Cortex of kidney (tissue), 1 donor: ENCODE data around the gene DOCK1.

Experiments used
- DNase-seq: peaks from one replicate; lab custom pipeline; 2025; lab: John Stamatoyannopoulos, UW

The DOCK1 gene

DNA sequence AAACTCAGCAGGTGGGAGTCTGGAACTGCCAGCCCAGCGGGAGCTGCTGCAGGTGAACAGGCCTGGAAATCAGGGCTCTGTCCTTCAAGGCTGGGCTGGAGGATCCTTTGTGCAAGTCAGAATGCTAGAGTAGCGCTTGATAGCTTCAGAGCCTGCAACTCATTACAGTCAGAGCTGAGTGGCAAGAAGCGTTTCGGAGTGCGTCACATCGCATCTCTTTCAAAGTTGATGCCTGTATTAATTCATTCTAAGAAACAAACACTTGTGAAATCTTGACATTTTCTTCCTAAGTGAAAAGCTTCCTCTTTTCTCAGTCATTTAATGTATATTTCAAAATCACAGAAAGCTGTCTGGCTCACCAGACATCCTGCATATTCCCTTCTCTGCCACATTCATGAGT, 522.7 kb downstream of the DOCK1 start:
- DNase-seq = no peak

DNA sequence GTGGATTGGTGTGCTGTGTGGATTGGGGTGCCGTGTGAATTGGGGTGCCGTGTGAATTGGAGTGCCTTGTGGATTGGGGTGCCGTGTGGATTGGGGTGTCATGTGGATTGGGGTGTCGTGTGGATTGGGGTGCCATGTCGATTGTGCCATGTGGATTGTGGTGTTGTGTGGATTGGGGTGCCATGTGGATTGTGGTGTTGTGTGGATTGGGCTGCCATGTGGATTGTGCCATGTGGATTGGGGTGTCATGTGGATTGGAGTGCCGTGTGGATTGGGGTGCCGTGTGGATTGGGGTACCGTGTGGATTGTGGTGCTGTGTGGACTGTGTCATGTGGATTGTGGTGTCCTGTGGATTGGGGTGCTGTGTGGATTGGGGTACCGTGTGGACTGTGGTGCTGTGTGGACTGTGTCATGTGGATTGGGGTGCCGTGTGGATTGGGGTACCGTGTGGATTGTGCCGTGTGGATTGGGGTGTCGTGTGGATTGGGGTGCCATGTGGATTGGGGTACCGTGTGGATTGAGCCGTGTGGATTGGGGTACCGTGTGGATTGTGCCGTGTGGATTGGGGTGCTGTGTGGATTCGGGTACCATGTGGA, 523.3 kb downstream of the DOCK1 start:
- DNase-seq = no peak

DNA sequence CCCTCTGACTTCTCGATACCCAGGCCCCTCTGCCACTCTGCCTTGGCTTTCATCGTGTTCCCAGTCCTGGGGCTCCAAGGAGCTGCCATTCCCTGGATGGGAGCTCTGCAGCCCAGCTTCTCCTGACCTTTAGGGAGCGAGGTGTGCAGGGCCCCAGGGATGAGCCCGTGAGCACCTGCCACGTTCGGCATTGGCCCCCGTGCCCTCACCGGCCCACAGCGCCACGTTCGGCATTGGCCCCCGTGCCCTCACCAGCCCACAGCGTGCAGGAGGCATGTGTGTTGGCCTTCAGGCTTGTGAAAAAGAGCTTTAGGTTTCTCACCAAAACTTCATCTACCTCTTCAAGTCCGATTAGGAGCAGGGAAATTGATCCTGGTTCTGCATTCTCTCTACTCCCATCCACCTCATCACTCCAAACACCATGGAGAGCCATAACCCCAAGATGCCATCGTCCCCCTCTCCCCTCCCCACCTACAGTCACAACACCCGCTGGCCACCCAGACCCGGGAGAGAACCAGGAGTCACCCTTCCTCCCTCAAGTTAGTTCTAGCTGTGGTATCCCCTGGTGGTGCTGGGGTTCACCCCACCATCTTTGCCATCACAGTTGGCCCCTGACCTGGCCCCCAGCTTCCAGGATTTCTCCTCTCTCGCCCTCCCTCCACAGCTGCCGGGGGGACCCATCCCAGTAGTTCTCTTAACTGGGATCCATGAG, 524.5 kb downstream of the DOCK1 start:
- no peak for DNase-seq

DNA sequence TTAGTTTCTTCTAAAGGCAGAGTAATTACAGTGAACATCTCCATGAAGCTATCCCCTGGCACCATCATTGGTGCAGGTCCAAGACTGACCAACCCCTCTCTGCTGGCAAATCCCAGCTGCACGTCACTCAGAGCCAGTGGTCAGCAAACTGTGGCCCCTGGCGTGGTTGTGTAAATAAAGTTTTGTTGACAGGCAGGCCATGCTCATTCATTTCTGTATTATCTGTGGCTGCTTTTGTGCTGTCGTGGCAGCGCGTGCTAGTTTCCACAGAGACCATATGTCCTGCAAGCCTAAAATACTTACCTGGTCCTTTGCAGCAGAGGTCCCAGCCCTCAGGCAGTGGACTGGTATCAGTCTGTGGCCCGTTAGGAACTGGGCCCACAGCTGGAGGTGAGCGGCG, 526.3 kb downstream of the DOCK1 start:
- no peak for DNase-seq

GRCh38 chr10:127434006-127434405, 528.8 kb downstream of the DOCK1 start:
- DNase-seq = no peak

DNA sequence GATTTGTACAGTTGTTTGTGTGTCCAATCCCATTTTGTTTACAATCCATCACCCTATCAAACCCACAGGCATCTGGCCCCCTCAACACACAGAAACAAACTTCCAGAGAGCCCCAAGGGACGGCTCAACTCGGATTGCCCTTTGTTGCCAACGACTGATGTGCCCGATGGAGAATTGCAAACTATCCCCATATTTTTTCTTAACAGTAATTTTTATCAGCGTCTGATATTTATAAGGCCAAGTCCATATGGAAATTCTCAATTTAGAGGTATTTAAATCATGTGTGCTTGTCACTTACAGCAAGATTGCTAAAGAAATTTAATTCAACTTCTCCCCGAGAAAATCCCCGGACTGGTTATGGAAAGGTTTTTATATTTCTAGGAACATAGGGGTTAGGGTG, 530.0 kb downstream of the DOCK1 start:
- DNase-seq = no peak

GRCh38 chr10:127440371-127440770, 535.1 kb downstream of the DOCK1 start:
- DNase-seq = no peak

- DNase-seq = no peak
Measured at GRCh38 chr10:127441350-127442219, 536.4 kb downstream of the DOCK1 start.

GRCh38 chr10:127442220-127442525, 536.9 kb downstream of the DOCK1 start:
- DNase-seq = no peak

GRCh38 chr10:127444155-127444554, 538.9 kb downstream of the DOCK1 start:
- DNase-seq = no peak

DNA sequence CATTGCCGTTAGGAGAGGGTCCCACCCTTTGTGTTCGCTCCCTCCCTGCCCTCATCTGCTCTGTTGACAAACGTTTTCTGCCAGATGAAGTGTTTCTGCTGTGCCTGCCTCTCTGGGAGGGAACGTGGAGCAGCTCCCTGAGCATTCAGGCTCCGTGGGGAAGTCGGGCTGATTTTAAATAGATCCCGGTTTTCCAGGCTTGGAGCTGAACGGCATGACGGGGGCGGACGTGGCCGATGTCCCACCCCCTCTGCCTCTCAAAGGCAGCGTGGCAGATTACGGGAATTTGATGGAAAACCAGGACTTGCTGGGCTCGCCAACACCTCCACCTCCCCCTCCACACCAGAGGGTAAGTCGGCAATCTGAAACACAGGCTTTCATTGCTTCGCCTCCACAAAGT, 542.0 kb downstream of the DOCK1 start:
- DNase-seq = no peak

DNA sequence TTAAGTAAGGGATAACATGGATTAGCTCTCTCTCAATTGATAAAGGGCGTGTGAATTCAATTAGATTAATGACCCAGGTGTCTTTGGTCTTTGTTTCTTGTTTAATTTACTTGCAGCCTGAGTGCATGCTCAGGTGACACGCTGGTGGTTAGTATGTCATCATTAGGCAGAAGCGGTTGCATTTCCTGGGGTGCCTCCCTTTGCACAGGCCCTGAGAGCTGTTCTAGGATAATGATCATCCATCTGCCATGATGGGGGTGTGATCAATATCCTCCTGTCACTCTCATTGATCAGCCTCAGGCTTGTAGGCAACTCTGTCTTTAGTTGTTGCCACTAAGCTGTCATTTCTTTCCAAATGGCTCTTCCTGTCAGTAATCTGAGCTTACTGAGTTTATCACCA, 544.3 kb downstream of the DOCK1 start:
- no peak for DNase-seq

DNA sequence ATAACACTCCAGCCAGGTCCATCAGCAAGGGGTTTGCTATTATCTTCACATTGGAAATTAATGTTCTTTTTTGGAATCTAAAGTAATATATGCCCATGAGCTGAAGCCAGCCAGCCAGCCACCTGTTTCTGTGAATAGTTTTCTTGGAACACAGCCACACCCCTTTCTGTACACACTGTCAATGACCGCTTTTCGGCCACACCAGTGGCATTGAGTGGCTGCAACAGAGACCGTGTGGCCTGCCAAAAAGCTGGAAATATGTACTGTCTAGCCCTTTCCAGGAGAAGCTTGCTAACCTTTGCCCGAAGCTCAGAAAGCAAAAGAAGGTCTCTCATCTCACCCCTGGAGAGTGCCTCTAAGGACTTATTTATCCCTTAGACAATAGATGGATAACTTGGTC, 545.4 kb downstream of the DOCK1 start:
- DNase-seq = no peak

DNA sequence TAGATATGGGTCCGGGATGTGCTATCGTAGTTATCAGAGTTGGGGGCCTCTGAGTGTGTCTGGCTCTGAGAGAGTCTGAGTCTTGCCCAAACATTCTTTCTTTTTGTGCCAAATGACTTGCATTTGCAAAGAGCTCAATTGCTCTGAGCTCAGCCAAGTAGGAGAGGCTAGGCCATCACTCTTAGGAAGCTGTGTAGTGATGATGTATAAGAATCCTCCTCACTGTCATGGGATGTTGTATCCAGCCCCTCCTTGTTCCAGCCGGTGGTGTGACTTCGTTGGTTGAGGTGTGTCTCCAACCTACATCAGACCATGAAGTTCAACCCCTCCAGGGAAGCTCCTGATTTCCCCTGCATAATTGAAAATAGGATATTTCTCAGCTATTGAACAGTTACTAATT, 546.4 kb downstream of the DOCK1 start:
- DNase-seq = no peak

DNA sequence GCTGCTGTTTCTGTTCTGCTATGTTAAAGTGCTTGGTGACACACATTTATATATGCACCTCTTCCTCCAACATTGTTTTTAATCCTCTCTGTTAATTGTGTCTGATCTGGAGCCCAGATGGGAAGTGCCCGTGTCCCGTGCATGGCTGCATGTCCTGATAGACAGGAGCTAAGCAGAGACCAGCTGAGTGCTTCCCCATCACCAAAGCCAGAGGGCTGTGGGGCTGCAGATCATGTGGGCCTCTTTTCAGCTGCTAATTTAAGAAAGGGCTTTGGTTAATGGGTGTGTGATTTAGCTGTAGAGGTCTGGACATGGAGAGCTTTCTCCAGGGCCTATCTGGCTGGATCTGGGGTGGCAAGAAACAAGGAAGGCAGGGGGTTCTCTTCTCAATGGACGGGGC, 547.3 kb downstream of the DOCK1 start:
- no peak for DNase-seq

DNA sequence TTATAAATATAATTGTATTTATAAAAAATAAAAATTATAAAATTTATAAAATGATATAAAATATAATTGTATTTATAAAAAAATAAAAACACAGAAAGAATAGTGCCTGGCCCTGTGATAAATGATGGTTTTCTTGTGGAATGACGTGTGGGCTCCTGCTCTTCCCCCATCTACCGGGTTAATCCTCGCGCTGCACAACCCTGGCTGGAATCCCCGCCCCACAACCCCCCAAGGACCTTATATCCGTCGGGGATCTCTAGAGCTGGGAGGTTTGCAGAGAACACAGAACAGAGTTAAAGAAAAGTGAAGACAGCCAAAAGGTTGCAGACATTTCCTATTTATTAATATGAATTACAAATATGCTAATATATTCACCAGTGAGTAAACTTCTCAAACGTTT, 548.5 kb downstream of the DOCK1 start:
- no peak for DNase-seq

DNA sequence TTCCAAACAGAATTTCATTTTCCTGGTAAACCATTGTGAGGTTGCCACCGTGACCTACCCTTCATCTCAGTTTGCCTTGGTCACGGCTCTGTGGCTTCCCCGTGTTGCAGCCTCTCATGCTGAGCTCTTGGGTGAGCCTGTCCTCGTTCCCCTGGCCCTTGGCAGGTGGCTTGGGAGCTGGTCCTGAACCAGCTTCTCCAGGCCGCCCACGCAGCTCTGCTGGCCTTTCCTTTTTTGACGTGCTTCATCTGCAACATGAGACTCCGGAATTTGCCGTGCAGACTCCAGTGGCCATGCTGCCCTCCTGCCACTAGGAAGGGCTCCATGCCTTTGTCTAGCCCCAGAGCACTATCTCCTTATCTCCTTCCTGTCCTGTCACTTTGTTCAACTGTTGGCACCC, 550.9 kb downstream of the DOCK1 start:
- DNase-seq = no peak

DNA sequence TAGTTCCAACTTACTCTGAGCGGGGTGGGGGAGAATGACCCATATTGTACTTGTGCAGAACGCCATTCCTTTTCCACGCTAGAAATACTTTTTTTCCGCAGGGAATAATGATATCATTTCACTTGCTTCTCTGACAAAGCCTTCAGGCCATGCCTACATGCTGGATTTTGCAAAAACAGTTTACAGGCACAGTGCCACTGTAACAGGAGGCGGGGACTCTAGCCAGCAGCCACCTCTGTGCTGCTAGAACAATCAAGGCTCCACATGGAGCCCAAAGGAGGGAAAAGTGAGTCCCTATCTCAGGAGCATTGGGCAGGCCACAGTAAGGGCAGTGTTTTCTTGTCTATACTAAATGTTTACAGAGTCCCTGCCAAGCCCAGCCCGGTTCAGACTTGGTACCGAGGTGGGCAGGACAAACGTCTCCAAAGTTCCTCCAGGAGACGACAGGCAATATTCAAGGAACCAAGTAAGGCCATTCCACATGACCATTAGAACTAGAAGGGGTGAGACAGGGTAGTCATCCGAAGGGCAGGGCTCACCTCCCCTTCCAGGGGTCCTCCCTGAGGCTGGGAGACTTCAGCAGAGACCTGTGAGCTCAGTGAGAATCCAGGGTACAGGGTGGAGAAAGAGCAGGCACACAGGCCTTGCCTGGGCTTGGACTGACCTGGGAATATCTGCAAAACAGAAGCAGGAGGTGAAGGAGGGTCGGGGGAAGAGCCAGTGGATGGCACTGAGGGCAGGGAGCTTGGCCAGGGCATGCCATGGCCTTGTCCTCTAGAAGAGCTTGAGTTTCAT, 553.0 kb downstream of the DOCK1 start:
- DNase-seq = no peak

DNA sequence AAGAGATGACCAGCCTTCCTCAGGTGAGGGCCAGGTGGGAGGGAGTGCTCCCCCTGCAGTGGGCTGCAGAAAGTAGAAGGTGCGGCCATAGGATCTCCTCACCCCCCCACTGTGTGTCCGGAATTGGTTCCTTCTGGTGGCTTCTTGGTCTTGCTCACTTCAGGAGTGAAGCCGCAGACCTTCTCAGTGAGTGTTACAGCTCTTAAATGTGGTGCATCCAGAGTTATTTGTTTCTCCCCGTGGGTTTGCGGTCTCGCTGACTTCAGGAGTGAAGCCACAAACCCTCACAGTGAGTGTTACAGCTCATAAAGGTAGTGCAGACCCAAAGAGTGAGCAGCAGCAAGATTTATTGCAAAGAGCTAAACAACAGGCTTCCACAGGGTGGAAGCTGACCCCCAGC, 553.6 kb downstream of the DOCK1 start:
- DNase-seq = no peak

- DNase-seq = no peak
Measured at GRCh38 chr10:127459918-127460317, 554.7 kb downstream of the DOCK1 start.

GRCh38 chr10:127462643-127463295, 557.5 kb downstream of the DOCK1 start:
- DNase-seq = no peak

GRCh38 chr10:127463548-127463947, 558.3 kb downstream of the DOCK1 start:
- no peak for DNase-seq
